Activated CD8-positive, alpha-beta T cell treated with anti-CD3 and anti-CD28 coated beads for 36 hours (primary cell): ENCODE measurements around the gene TBC1D25. TPM values are rescaled to one million over a fixed set of nuclear protein-coding genes. Genes with fewer than 3 reads are reported as not detected.
A peak's percentile ranks its signal among the peaks of the same experiment; 100 is the strongest.
"Not testable (repeated sequence)": the region's sequence is repeated elsewhere in the genome, so short reads cannot be mapped to it uniquely, and the experiment has no call there.

Experiments used
- ATAC-seq: fragments of 200-7000 bp; cut with Tn5 transposase; one replicate; pipeline ENCODE4 v1.10.0; 2021; ENCODE audit warnings: mild to moderate bottlenecking, moderate library complexity
- CTCF ChIA-PET: fragments of 350-600 bp; sonication (Branson Sonifier 250); formaldehyde crosslinking; loops from one replicate; lab custom pipeline; 2021; ENCODE audit warnings: antibody characterized with exemption; lab: Charles Lee
- POLR2A ChIA-PET: fragments of 350-600 bp; sonication (Branson Sonifier 250); formaldehyde crosslinking; loops from one replicate; lab custom pipeline; 2021; ENCODE audit warnings: antibody characterized with exemption; lab: Charles Lee
- DNase-seq: peaks from one replicate; pipeline ENCODE4 v3.0.0-alpha.2; 2020
- H3K27ac Mint-ChIP-seq: one replicate; pipeline ENCODE4 v1.8.0; 2021; ENCODE audit warnings: mild to moderate bottlenecking, mixed read lengths
- H3K27me3 Mint-ChIP-seq: one replicate; pipeline ENCODE4 v1.8.0; 2021; ENCODE audit warnings: mixed read lengths
- H3K36me3 Mint-ChIP-seq: one replicate; pipeline ENCODE4 v1.8.0; 2021; ENCODE audit warnings: low read depth, mixed read lengths
- H3K4me1 Mint-ChIP-seq: one replicate; pipeline ENCODE4 v1.8.0; 2021; ENCODE audit warnings: low read depth, mixed read lengths
- H3K4me3 Mint-ChIP-seq: one replicate; pipeline ENCODE4 v1.8.0; 2021; ENCODE audit warnings: mild to moderate bottlenecking, moderate library complexity, mixed read lengths
- H3K9me3 Mint-ChIP-seq: one replicate; pipeline ENCODE4 v1.8.0; 2021; ENCODE audit warnings: mixed read lengths
- intact Hi-C: fragments of 100-400 bp; cut with micrococcal nuclease; formaldehyde crosslinking; loops from one replicate; pipeline ENCODE4 v1.10.0; 2022
- total RNA-seq, 2 experiments: library from RNA; stranded (reverse); gene quantifications; one replicate each; pipeline ENCODE4 v1.2.3, GENCODE V29; 2021
- TF ChIP-seq, protein P1 (sequence below): fragments of 200-600 bp; IDR thresholded peaks from one replicate; pipeline ENCODE4 v1.8.0; 2022; ENCODE audit warnings: antibody characterized with exemption, mild to moderate bottlenecking

The TBC1D25 gene
- total RNA-seq, 2 experiments from 2014 or later = 11.4 to 11.9 TPM

DNA sequence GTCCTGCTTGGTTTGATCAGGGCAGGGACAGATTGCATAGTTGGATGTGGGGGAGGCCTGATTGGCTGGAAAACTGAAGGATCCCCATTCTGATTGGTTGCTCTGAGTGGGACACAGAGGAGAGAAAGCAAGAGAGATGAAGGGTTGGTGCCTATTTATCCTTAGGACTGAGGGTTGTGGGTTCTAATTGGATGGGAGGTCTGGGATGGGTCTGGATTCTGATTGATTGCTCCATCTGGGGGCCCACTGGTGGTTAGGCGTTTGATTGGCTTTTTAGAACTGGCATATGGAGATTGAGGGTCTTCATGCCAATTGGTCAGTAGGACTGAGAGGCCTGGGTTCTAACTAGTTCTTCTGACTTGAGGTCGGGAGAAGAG, 18.6 kb upstream of the TBC1D25 start:
- TF ChIP-seq, protein P1, sequence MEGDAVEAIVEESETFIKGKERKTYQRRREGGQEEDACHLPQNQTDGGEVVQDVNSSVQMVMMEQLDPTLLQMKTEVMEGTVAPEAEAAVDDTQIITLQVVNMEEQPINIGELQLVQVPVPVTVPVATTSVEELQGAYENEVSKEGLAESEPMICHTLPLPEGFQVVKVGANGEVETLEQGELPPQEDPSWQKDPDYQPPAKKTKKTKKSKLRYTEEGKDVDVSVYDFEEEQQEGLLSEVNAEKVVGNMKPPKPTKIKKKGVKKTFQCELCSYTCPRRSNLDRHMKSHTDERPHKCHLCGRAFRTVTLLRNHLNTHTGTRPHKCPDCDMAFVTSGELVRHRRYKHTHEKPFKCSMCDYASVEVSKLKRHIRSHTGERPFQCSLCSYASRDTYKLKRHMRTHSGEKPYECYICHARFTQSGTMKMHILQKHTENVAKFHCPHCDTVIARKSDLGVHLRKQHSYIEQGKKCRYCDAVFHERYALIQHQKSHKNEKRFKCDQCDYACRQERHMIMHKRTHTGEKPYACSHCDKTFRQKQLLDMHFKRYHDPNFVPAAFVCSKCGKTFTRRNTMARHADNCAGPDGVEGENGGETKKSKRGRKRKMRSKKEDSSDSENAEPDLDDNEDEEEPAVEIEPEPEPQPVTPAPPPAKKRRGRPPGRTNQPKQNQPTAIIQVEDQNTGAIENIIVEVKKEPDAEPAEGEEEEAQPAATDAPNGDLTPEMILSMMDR = no peak
- peaks cover 37% of the 10 kb centered on the region for H3K4me1 Mint-ChIP-seq
- H3K4me3 Mint-ChIP-seq = peak overlapping the region; percentile 91
- no peaks in the 10 kb centered on the region for H3K9me3 Mint-ChIP-seq
- no peaks in the 10 kb centered on the region for H3K27me3 Mint-ChIP-seq
- H3K27ac Mint-ChIP-seq = peak overlapping the region; percentile 99
- DNase-seq (peak; percentile 34), ATAC-seq (peak; percentile 18)
- intact Hi-C loops = no loop called here
- POLR2A ChIA-PET = interaction anchor here (0.6 to 1.8 kb wide), 2 partner anchors 11 to 57 kb away, joined by 3 to 10 read pairs; no protein-coding TSS in a partner anchor
- CTCF ChIA-PET = no interaction called here
- H3K36me3 Mint-ChIP-seq = peaks cover 13% of the 10 kb centered on the region

- CTCF ChIA-PET = no interaction called here
- intact Hi-C loops = no loop called here
- Mint-ChIP-seq H3K9me3 (no peaks in the 10 kb centered on the region), H3K36me3 (peaks cover 16% of the 10 kb centered on the region), H3K27ac (peak within 1 kb of the TSS; percentile 99), H3K27me3 (no peaks in the 10 kb centered on the region), H3K4me1 (peaks cover 32% of the 10 kb centered on the region), H3K4me3 (peak within 1 kb of the TSS; percentile 91)
- POLR2A ChIA-PET = interaction anchor here (0.6 to 2.1 kb wide), 4 partner anchors 10 to 719 kb away, joined by 3 to 12 read pairs (median 6); partner anchors contain the start of gene TBC1D25
- TF ChIP-seq, protein P1 = no peak
- peak; percentile 92 for ATAC-seq
- peak; percentile 98 for DNase-seq
Measured at GRCh38 chrX:48521353-48522243, 17.9 kb upstream of the TBC1D25 start, which contains the start of gene EBP. EBP (plus strand) TSS chrX:48521808; CDS start chrX:48523772, 1,964 bp downstream.

GRCh38 chrX:48522291-48522690, 17.2 kb upstream of the TBC1D25 start:
- POLR2A ChIA-PET = interaction anchor here (0.6 to 2.1 kb wide), 3 partner anchors 9 to 720 kb away, joined by 3 to 12 read pairs (median 10); partner anchors contain the start of gene TBC1D25
- no peak for ATAC-seq
- intact Hi-C loops = no loop called here

DNA sequence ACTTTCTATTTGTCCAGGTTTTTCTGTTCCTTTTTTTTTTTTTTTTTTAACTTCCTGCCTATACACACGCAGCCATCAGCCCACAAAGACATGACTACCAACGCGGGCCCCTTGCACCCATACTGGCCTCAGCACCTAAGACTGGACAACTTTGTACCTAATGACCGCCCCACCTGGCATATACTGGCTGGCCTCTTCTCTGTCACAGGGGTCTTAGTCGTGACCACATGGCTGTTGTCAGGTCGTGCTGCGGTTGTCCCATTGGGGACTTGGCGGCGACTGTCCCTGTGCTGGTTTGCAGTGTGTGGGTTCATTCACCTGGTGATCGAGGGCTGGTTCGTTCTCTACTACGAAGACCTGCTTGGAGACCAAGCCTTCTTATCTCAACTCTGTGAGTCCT, 15.8 kb upstream of the TBC1D25 start:
- Mint-ChIP-seq H3K36me3 (peaks cover 30% of the 10 kb centered on the region), H3K4me3 (peak overlapping the region; percentile 91), H3K4me1 (peaks cover 29% of the 10 kb centered on the region), H3K9me3 (no peaks in the 10 kb centered on the region), H3K27ac (peak overlapping the region; percentile 55), H3K27me3 (no peaks in the 10 kb centered on the region)
- DNase-seq (no peak), ATAC-seq (no peak)
- ChIA-PET CTCF (no interaction called here), POLR2A (no interaction called here)
- intact Hi-C loops = no loop called here
- TF ChIP-seq, protein P1 = no peak

More at GRCh38 chrX:48522291-48522690, 17.2 kb upstream of the TBC1D25 start:
- Mint-ChIP-seq H3K27me3 (no peaks in the 10 kb centered on the region), H3K36me3 (peaks cover 19% of the 10 kb centered on the region), H3K9me3 (no peaks in the 10 kb centered on the region), H3K27ac (peak overlapping the region; percentile 90), H3K4me3 (peak overlapping the region; percentile 91), H3K4me1 (peaks cover 29% of the 10 kb centered on the region)
- CTCF ChIA-PET = no interaction called here
- no peak for DNase-seq
- TF ChIP-seq, protein P1 = no peak

DNA sequence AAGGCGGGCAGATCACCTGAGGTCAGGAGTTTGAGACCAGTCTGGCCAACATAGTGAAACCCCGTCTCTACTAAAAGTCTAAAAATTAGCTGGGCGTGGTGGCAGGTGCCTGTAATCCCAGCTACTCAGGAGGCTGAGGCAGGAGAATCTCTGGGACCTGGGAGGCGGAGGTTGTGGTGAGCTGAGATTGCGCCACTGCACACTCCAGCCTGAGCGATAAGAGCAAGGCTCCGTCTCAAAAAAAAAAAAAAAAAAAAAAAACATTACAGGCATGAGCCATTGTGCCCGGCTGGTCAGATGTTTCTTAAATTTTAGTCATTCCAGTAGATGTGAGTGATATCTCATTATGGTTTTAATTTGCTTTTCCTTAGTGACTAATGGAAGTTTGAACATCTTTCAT, 13.7 kb upstream of the TBC1D25 start:
- H3K27ac Mint-ChIP-seq, CTCF ChIA-PET, H3K27me3 Mint-ChIP-seq, H3K4me3 Mint-ChIP-seq, ATAC-seq, H3K9me3 Mint-ChIP-seq, intact Hi-C loops, DNase-seq: not testable (repeated sequence)
- Mint-ChIP-seq H3K4me1 (peaks cover 14% of the 10 kb centered on the region), H3K36me3 (peaks cover 33% of the 10 kb centered on the region)
- POLR2A ChIA-PET = interaction anchor here (0.6 kb wide), 1 partner anchor 167 kb away, joined by 3 read pairs; no protein-coding TSS in a partner anchor
